HUES64 (cell line): ENCODE measurements around the gene ELMO2.

Experiments used
- H3K27ac ChIP-seq: 2 replicates; pipeline ENCODE4 v1.7.0; 2013; ENCODE audit warnings: low read depth, low read length, inconsistent platforms
- H3K27me3 ChIP-seq: 2 replicates; pipeline ENCODE4 v1.6.1; 2013; ENCODE audit warnings: mild to moderate bottlenecking, low read length; ENCODE audit not compliant: insufficient read depth
- H3K36me3 ChIP-seq: 2 replicates; pipeline ENCODE4 v1.6.1; 2013; ENCODE audit warnings: mild to moderate bottlenecking, low read length; ENCODE audit not compliant: insufficient read depth
- H3K4me1 ChIP-seq: 2 replicates; pipeline ENCODE4 v1.6.1; 2013; ENCODE audit warnings: mild to moderate bottlenecking, low read length, moderate library complexity; ENCODE audit not compliant: insufficient read depth
- H3K4me3 ChIP-seq: 2 replicates; pipeline ENCODE4 v1.5.1; 2013; ENCODE audit warnings: mild to moderate bottlenecking, low read length, moderate library complexity
- H3K9ac ChIP-seq: 2 replicates; pipeline ENCODE4 v1.6.1; 2013; ENCODE audit warnings: mild to moderate bottlenecking, low read depth, low read length
- H3K9me3 ChIP-seq: 2 replicates; pipeline ENCODE4 v1.6.1; 2013; ENCODE audit warnings: low read depth, low read length; ENCODE audit not compliant: insufficient read depth
- WGBS: fragments of 150-250, 120-280 bp; methylation state at CpG from one replicate; pipeline ENCODE4 v1.1.7; 2013; ENCODE audit warnings: missing lambda C conversion rate; 5-methylcytosine and 5-hydroxymethylcytosine counted together

The ELMO2 gene

DNA sequence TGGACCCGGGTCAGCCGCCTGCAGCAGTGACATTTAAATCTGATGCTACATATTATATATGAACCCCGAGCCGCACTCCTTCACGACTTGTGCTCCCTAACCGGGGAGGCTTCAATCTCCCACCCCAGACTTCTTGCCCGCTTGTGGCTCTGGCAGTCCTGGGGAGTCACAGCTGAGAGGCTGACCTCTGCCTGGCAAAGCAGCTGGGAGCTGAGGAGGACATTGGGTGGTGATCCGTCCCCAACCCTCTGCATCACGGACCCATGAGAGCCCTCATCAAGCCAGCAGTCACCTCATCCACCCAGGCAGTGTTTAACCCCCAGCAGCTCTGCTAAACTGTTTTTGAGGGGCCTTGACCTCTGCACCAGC is 64.4 kb downstream of the ELMO2 start:
- Histone ChIP-seq H3K9ac (no peak overlapping the region), H3K27me3 (peaks cover 8% of the 10 kb centered on the region; the same call in 1 of the 2 replicates), H3K36me3 (no peaks in the 10 kb centered on the region), H3K4me1 (0 out of 2 replicates have a peak, but pooled peaks cover 2% of the 10 kb centered on the region), H3K9me3 (no peaks in the 10 kb centered on the region), H3K4me3 (no peak overlapping the region), H3K27ac (no peak overlapping the region)
- WGBS, result 81% methylated on average over 9 of the region's 9 CpGs

DNA sequence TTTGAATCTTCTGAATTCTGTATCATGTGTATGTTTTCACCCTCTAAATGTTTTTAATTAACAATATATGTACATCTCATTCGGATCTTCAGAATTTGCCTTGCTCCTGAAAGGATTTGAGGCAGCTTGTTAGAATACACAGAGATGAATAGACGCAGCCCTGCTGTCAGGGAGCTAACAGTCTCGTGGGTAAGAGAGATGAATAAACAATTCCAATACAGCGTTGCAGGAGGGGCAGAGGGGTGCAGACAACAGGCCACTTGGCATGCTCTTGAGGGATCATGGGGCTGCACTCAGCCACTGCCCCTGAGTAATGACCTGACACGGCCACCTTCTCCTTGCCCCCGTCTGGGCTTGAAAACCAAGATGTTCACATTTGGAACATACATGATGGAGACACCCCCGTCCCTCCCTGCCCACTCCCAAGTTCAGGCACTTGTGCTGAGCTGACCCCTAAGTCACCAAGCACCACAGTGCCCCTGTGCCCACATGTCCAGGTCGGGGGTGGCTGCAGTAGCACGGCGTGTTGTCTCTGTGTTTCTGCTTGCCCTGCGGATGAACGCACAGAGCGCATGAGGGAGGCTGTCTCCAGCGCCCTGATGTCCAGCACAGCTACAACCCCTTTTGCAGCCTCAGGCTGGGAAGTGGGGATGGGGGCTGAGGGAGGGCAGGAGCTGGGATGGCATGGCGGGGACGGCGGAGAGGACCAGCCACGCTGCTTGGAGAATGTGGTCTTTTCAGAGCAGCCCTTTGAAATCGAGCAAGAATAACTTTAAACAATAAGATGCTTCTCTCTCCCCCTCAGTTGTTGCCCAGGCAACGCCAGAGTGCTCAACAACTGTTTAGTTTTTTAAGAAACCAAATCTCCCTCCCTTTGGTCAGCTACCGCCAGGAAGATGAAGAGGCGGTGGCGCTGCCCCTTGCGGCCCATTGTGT is 65.1 kb downstream of the ELMO2 start:
- no peak overlapping the region for H3K9ac ChIP-seq
- 0 out of 2 replicates have a peak, but pooled peaks cover 2% of the 10 kb centered on the region for H3K4me1 ChIP-seq
- no peaks in the 10 kb centered on the region for H3K36me3 ChIP-seq
- H3K9me3 ChIP-seq, result no peaks in the 10 kb centered on the region
- 83% methylated on average over 24 of the region's 24 CpGs for WGBS
- no peak overlapping the region for H3K4me3 ChIP-seq
- peaks cover 8% of the 10 kb centered on the region; the same call in 1 of the 2 replicates for H3K27me3 ChIP-seq
- H3K27ac ChIP-seq, result no peak overlapping the region

DNA sequence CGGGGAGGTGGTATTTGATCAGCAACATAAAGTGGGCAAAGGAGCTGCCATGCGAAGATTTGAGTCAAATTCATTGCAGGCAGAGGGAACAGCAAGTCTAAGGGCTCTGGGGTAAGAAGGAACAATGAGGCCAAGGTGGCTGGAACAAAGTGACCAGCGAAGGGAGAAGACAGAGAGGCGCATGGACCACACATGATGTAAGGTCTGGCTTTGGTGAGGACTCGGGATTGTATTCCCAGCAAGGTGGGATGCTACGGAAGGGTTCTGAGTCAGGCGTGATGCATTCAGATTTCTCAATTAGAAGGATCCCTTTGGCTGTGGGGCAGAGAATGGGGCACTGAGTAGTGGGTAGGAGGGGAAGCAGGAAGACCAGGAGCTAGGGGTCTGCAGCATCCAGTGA is 67.4 kb downstream of the ELMO2 start:
- Histone ChIP-seq H3K9me3 (no peaks in the 10 kb centered on the region), H3K4me3 (no peak overlapping the region), H3K27ac (no peak overlapping the region), H3K27me3 (peaks cover 8% of the 10 kb centered on the region; the same call in 1 of the 2 replicates), H3K36me3 (no peaks in the 10 kb centered on the region), H3K9ac (no peak overlapping the region), H3K4me1 (peaks cover 7% of the 10 kb centered on the region)
- 84% methylated on average over 7 of the region's 7 CpGs for WGBS

DNA sequence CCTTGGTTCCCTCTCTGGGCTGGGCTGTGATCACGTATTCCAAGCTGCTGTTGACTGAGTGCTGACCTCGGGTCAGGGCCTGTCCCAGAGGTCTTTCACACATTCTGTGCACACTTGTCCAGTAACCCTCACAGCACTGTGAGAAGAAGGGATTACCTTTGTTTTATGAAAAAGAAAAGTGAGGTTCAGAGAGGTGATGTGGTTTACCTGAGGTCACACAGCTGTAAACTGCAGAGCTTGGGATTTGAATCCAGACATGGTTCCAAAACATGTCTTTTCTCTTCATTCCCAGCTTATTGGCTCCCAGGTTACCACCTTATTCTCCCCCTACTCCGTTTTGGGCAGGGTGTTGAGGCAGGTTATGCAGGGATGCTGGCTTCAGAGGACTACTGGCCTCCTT is 69.7 kb downstream of the ELMO2 start:
- 0 out of 2 replicates have a peak, but pooled peaks cover 5% of the 10 kb centered on the region for H3K27me3 ChIP-seq
- 76% methylated on average over 3 of the region's 3 CpGs for WGBS
- H3K4me3 ChIP-seq, result no peak overlapping the region
- peaks cover 13% of the 10 kb centered on the region for H3K4me1 ChIP-seq
- H3K9ac ChIP-seq, result no peak overlapping the region
- no peaks in the 10 kb centered on the region for H3K9me3 ChIP-seq
- H3K36me3 ChIP-seq, result no peaks in the 10 kb centered on the region
- no peak overlapping the region for H3K27ac ChIP-seq

DNA sequence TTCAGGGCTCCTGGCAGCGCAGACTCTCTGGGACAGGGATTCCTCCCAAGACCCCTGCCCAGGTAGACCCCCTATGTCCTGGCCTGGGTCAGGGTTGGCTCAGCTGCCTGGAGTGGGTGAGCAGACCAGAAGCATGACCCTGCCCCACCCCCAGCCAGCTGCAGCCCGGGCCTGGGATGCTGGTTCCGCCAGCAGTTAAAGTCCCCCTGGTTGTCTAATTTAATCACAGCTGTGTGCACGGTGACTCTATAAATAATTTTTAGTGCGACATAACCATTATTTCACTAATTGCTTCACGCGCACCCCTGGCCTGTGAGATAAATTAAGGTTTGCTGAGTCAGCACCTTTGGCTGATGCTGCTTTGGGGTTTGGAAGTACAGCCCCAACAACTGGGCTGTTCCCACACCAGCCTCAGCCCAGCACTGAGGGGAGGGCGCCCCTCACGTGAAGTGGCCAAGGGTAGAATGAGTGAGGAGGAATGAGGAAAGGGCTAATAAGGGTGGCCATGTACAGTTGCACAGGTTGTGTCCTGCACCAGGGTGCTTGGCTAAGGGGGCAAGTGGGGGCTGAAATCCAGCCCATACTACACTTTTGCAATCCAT is 72.0 kb downstream of the ELMO2 start:
- Histone ChIP-seq H3K36me3 (no peaks in the 10 kb centered on the region), H3K27me3 (0 out of 2 replicates have a peak, but pooled peaks cover 3% of the 10 kb centered on the region), H3K4me1 (peaks cover 13% of the 10 kb centered on the region), H3K9ac (no peak overlapping the region), H3K4me3 (no peak overlapping the region), H3K27ac (no peak overlapping the region), H3K9me3 (no peaks in the 10 kb centered on the region)
- WGBS, result 81% methylated on average over 9 of the region's 9 CpGs

DNA sequence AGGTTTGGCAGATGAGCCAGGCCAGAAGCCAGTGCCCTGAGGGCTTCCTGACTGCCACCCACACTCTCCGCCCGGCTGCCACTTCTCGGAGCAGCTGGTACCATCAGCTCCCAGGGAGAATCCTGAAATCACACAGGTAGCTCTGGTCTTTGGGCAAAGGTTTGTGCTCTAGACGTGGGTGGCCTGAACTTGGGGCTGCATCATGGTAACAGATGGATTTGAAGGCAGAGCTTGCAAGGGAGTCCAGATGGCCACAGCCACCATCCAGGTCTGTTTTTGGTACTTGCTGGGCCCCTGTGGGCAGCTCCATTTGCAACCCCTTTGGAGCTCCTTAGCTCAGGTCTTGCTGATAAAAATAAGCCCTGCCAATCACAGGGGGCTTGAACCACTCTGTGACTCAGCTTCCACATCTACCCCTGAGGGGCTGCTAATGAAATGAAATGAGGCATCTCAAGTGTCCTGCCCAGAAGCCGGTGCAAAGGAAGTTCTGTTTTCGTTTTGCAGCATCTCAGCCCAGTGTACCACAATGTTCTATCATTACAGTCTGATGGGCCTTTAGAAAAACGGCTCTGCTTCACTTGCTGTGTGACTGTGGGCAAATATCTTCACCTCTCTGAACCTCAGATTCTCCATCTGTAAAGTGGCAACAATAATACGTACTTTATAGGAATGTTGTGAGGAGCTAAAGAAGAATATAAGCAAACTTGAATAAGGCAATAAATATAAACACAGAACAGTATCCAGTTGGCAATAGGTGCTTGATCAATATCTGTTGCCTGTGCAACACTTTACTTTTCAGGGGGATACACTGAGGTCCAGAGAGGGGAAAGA is 73.0 kb downstream of the ELMO2 start:
- WGBS, result 90% methylated on average over 7 of the region's 8 CpGs
- Histone ChIP-seq H3K9ac (no peak overlapping the region), H3K27ac (no peak overlapping the region), H3K36me3 (no peaks in the 10 kb centered on the region), H3K4me3 (no peak overlapping the region), H3K4me1 (peaks cover 13% of the 10 kb centered on the region), H3K9me3 (no peaks in the 10 kb centered on the region), H3K27me3 (no peaks in the 10 kb centered on the region)

DNA sequence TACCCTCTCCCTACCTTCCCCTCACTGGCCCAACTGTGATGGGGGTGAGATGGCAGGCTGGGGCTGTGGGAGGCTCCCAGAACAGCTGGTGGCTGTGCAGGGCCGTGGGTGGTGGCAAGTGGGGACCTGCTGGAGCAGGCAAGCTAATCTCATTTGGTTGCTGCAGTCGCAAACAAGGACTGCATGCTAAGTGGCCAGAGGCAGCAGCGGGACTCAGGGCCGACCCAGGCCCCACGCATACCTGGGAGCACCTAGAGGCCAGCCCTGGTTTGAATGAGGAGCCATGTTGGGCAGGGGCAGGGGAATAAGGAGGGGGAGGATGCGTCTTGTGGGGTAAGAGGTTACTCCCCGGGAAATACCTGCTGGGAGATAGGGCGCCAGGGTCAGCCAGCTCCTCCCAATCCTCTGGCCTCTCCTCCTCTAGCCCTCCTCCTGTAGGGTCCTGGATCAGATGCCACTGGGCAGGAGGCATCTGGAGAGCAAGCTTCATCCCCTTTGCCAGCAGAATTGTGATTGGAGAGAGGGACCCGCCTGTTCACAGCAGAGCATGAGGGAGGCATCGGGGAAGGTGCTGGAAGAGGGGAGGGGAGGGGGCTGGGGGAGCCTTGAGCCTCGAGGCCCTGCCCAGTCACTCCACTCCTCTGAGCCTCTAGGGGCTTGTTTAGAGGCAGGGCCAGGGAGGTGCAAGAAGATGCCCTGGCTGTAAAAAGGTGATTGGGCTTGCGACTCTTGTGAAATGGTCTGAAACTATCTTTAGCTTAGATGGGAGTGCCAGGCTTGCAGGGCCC is 73.8 kb downstream of the ELMO2 start:
- 72% methylated on average over 11 of the region's 12 CpGs for WGBS
- Histone ChIP-seq H3K36me3 (no peaks in the 10 kb centered on the region), H3K9me3 (no peaks in the 10 kb centered on the region), H3K9ac (no peak overlapping the region), H3K27ac (no peak overlapping the region), H3K4me3 (no peak overlapping the region), H3K4me1 (peaks cover 13% of the 10 kb centered on the region), H3K27me3 (no peaks in the 10 kb centered on the region)

DNA sequence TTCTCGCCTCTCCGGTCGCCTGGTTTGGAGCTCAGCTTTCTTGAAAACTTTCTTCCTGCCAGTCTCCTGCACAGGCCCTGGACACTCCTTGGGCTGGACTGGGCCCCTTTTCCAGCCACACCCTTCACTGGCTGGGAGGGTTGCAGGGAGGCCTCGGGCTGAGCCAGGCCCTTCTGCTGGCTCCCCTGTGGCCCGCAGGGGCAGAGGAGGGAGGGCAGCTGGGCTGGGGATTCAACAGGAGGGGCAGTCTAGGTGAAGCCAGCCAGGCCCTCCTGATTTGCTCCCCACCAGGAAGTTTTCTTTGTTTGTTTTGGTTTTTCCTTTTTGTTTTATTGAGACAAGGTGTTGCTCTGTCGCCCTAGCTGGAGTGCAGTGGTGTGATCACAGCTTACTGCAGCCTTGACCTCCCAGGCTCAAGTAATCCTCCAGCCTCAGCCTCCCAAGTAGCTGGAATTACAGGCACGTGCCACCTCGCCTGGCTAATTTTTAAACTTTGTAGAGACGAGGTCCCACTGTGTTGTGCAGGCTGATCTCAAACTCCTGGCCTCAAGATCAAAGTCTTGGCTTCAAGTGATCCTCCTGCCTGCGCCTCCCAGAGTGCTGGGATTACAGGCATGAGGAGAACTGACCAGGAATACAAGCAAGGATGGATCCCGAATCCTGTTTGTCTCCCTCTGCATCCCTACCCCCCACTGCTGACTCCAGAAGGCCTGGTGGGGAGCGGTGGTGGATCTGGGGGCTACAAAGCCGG is 74.6 kb downstream of the ELMO2 start:
- H3K27ac ChIP-seq, result no peak overlapping the region
- H3K4me3 ChIP-seq, result no peak overlapping the region
- no peaks in the 10 kb centered on the region for H3K36me3 ChIP-seq
- WGBS, result 79% methylated on average over 11 of the region's 13 CpGs
- H3K9me3 ChIP-seq, result no peaks in the 10 kb centered on the region
- H3K27me3 ChIP-seq, result no peaks in the 10 kb centered on the region
- no peak overlapping the region for H3K9ac ChIP-seq
- peaks cover 13% of the 10 kb centered on the region for H3K4me1 ChIP-seq

DNA sequence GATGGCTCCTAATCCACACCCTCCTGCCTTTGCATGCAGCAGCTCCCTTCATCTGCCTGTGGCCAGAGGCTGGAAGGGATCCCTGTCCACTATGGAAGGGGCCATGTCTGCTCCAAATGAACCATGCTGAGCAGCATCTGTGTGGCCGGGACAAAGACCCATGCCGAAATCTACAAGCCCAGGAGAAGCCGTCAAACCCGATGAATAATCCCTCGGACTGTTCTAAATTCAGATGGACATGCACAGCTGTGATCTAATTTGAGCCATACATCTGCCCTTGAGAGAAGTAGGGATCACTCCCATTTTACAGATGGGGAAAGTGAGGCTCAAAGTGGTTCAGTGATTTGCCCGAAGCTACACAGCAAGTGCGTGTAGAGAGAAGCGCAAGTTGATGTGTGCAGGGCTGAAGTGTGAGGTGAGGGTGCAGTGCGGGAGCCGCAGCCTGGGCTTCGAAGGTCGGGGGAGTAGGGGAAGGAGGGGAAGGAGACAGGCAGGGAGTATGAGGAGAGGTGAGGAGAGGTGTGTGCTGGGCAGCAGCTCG is 75.5 kb downstream of the ELMO2 start:
- no peak overlapping the region for H3K9ac ChIP-seq
- peaks cover 13% of the 10 kb centered on the region for H3K4me1 ChIP-seq
- no peak overlapping the region for H3K27ac ChIP-seq
- WGBS, result 86% methylated on average over 13 of the region's 13 CpGs
- no peaks in the 10 kb centered on the region for H3K27me3 ChIP-seq
- H3K4me3 ChIP-seq, result no peak overlapping the region
- H3K9me3 ChIP-seq, result no peaks in the 10 kb centered on the region
- H3K36me3 ChIP-seq, result no peaks in the 10 kb centered on the region
